ENCODE results near the gene CTDSPL. TPM values are rescaled to one million over a fixed set of nuclear protein-coding genes. Genes with fewer than 3 reads are reported as not detected.
"Not testable (repeated sequence)": the region's sequence is repeated elsewhere in the genome, so short reads cannot be mapped to it uniquely, and the experiment has no call there.

Gene CTDSPL, protein sequence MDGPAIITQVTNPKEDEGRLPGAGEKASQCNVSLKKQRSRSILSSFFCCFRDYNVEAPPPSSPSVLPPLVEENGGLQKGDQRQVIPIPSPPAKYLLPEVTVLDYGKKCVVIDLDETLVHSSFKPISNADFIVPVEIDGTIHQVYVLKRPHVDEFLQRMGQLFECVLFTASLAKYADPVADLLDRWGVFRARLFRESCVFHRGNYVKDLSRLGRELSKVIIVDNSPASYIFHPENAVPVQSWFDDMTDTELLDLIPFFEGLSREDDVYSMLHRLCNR
- 30.1 and 33.6 TPM in 2 replicates for total RNA-seq (ENCODE audit: low replicate concordance)

- TF ChIP-seq, protein P1, sequence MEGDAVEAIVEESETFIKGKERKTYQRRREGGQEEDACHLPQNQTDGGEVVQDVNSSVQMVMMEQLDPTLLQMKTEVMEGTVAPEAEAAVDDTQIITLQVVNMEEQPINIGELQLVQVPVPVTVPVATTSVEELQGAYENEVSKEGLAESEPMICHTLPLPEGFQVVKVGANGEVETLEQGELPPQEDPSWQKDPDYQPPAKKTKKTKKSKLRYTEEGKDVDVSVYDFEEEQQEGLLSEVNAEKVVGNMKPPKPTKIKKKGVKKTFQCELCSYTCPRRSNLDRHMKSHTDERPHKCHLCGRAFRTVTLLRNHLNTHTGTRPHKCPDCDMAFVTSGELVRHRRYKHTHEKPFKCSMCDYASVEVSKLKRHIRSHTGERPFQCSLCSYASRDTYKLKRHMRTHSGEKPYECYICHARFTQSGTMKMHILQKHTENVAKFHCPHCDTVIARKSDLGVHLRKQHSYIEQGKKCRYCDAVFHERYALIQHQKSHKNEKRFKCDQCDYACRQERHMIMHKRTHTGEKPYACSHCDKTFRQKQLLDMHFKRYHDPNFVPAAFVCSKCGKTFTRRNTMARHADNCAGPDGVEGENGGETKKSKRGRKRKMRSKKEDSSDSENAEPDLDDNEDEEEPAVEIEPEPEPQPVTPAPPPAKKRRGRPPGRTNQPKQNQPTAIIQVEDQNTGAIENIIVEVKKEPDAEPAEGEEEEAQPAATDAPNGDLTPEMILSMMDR (IDR thresholded peaks at IDR 0.05; ENCODE audit: insufficient read depth, low read length) = no peak
- peak within 1 kb of the TSS; percentile 73 for H3K4me3 ChIP-seq (ENCODE audit: low read depth, low read length)
- DNase-seq (ENCODE audit: low read depth) = peak; percentile 48
Measured at GRCh38 chr3:37861620-37862041, at the start of gene CTDSPL. CTDSPL (plus strand) TSS chr3:37861880; CDS start chr3:37862200, 320 bp downstream.

- no peak overlapping the region for H3K4me3 ChIP-seq (ENCODE audit: low read depth, low read length)
- DNase-seq (ENCODE audit: low read depth) = peak; percentile 65
- TF ChIP-seq, protein P1 (IDR thresholded peaks at IDR 0.05; ENCODE audit: insufficient read depth, low read length) = no peak
Measured at GRCh38 chr3:37812499-37812896, 49.2 kb upstream of the CTDSPL start.

DNA sequence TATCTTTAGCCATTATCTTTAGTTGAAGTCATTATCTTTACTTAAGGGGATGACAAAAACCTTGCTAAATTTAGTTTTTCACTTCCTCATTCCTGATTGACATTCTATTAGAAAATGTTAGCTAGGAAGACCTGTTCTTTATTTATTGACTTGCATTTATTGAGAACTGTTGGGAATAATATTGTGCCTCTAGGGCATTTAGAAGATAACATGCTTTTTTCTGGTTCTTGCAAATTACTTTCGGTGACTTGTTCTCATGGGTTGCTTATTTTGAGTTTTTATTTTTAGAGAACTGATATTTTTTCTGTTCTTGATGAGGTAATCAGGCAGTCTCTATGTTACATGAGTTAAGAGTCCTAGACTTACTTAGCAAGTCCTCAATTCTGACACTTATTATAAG is 48.3 kb upstream of the CTDSPL start:
- no peak overlapping the region for H3K4me3 ChIP-seq (ENCODE audit: low read depth, low read length)
- TF ChIP-seq, protein P1 (IDR thresholded peaks at IDR 0.05; ENCODE audit: insufficient read depth, low read length) = no peak
- no peak for DNase-seq (ENCODE audit: low read depth)

DNA sequence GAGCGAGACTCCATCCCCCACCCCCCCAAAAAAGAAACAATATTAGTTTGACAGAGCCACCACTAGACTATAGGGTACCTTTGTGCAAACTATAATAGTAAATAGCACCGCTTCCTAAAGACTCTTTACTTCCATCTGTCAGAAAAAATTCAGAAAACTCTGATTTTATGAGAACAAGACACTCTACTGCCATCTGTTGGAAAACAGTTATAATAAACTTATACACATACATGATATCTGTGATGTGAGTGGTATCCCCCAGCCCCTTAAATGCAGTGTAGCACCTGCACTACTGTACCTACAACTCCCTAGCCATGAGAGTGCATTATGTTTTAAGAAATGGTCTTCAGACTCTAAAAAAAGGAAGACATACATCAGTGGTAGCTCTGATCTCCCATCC is 47.1 kb upstream of the CTDSPL start:
- TF ChIP-seq, protein P1 (IDR thresholded peaks at IDR 0.05; ENCODE audit: insufficient read depth, low read length) = peak; percentile 18
- no peak for DNase-seq (ENCODE audit: low read depth)
- no peak overlapping the region for H3K4me3 ChIP-seq (ENCODE audit: low read depth, low read length)

DNA sequence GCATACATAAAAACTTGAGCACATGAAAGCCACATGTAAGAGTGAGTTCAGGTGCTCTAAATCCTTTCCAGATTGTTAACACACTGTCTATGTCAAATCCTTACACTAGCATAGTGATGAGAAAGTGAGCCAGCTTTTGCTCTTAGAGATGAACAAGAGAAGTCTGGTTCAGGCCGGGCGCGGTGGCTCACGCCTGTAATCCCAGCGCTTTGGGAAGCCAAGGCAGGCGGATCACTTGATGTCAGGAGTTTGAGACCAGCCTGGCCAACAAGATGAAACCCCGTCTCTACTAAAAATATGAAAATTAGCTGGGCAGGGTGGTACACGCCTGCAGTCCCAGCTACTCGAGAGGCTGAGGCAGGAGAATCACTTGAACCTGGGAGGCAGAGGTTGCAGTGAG is 46.5 kb upstream of the CTDSPL start:
- not testable (repeated sequence) for DNase-seq (ENCODE audit: low read depth); H3K4me3 ChIP-seq (ENCODE audit: low read depth, low read length)

DNA sequence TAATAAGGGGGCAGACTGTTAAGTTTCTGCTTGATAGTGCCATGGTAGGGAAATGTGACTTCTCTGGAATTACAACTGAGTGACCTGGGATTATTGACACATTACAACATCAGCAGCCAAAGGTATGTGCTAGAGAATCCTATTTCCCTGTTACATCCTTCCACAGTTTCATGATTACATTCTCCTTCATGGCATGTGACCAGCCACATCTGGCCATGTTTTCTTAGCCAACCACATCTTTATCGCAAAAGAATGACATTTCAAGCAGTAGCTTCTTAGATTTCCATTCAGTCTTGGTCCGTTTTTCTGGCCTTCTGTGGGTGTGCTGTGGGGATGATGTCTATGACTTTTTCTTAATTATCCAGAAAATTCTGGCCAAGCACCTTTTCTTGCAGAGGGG is 45.4 kb upstream of the CTDSPL start:
- no peak overlapping the region for H3K4me3 ChIP-seq (ENCODE audit: low read depth, low read length)
- DNase-seq (ENCODE audit: low read depth) = peak; percentile 35
- TF ChIP-seq, protein P1 (IDR thresholded peaks at IDR 0.05; ENCODE audit: insufficient read depth, low read length) = no peak

GRCh38 chr3:37819591-37819990 is 42.1 kb upstream of the CTDSPL start:
- DNase-seq (ENCODE audit: low read depth) = peak; percentile 44

More at GRCh38 chr3:37819591-37819990, 42.1 kb upstream of the CTDSPL start:
- TF ChIP-seq, protein P1 (IDR thresholded peaks at IDR 0.05; ENCODE audit: insufficient read depth, low read length) = no peak
- no peak overlapping the region for H3K4me3 ChIP-seq (ENCODE audit: low read depth, low read length)
